CD4-positive, alpha-beta T cell treated with Interleukin-2 at 100 ng/mL for 4 hours (primary cell): ENCODE data around the gene EPHA10.
"Not testable (repeated sequence)": the region's sequence is repeated elsewhere in the genome, so short reads cannot be mapped to it uniquely, and the experiment has no call there.

ENCODE experiments used
- DNase-seq: peaks from one replicate; pipeline ENCODE4 v3.0.0-alpha.2; 2020; ENCODE audit warnings: low spot score

EPHA10 gene

DNA sequence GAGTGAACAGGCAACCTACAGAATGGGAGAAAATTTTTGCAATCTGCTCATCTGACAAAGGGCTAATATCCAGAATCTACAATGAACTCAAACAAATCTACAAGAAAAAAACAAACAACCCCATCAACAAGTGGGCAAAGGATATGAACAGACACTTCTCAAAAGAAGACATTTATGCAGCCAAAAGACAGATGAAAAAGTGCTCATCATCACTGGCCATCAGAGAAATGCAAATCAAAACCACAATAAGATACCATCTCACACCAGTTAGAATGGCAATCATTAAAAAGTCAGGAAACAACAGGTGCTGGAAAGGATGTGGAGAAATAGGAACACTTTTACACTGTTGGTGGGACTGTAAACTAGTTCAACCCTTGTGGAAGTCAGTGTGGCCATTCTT is 6.5 kb upstream of the EPHA10 start:
- DNase-seq = not testable (repeated sequence)

DNA sequence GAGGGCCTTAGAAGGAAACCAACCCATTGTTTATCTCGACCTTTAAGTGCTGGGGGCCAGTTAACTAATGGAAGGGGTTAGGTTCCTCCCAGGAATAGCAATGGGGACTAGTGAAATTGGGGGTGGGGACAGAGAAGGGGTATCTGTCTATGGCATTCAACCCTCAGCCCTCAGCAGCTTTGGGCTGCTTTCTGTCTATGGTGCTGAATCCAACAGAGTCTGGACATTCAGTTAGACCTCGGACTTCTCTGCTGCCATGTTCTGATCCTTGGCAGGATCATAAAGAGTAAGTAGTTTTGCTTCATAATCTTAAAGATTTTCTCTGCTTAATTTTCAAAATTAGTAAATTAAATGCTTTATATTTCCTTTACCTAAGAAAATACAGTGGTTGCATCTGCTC is 2.6 kb upstream of the EPHA10 start:
- DNase-seq = no peak

DNA sequence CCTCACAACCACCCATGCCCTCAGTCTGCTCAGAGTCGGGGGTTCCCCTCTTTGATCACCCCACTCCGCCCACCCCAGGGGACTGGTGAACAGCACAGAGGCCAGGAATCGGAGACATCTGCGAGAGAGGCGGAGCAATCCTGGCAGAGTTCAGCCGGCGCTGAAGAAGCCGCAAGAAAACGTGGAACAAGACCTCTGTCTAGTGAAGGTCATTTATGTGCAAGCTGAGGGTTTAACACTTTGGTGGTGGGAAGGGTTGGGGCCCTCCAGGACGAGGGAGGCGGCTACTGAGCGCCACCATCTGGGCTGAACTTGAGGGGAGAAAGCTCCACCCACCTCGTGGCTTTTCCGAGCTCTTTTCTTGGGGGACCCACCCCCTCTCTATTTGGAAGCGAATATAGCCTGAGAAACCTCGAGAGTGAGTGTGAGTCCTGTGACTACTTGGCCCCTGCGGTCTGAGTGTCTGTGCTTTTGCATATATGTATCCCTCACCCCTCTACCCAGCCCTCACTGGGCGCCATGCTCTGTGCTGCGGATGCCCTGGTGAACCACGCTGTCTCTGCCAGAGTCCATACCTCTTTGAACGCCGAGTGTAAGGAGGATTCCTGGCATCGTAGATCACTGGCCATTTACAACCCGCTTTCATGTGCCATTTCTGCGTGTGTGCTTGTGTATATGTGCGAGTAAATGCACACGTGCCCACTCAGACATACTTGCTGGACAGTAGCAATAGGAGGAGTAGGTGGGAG is 1.2 kb upstream of the EPHA10 start:
- no peak for DNase-seq

DNA sequence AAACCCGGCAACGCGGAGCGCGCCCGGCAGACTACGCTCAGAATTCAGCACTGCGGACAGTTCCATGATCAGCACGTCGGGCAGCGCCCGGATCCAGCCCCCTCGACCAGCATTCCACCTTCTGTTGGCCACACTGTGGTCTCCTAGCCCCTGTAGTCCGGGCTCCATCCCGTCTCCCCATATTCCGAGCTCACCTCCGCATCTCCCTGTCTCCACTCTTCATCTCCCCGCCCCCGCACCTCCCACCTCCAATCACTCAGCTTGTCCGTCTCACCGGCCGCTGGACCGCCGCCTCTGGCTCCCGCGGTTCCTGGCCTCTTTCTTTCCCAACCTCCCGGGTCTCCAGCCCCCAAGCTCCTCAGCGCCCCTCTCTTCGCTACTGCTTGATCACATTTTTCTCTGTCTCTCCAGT is 500 bp downstream of the EPHA10 start:
- DNase-seq = no peak

DNA sequence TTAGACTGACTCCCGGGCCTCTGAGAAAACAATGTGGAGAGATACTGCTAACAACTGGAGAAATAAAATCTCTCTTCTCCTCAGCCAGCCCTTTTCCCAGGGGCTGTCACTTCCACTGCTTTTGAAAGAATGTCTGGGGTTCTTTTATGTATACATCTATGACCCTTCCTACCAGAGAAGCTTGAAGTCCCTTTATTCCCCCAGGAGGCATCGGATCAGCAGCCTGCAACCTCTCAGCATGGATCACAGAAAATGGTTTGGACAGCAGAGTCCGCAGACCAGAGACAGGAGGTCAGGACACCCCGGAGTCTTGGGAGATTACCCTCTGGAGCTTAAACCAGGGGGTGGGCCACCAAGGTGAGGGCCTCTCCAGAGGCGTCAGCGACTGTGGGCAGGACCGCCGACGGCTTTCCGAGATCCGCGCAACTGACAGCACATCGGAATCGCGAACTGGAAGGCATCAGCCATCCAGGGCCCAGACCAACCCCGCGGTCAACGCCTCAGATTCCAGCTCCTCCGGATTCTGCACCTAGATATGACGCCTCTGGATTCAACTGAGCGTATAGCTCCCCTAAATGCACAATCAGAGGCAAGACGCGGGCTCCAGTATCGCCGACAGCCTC is 1.0 kb downstream of the EPHA10 start:
- no peak for DNase-seq

DNA sequence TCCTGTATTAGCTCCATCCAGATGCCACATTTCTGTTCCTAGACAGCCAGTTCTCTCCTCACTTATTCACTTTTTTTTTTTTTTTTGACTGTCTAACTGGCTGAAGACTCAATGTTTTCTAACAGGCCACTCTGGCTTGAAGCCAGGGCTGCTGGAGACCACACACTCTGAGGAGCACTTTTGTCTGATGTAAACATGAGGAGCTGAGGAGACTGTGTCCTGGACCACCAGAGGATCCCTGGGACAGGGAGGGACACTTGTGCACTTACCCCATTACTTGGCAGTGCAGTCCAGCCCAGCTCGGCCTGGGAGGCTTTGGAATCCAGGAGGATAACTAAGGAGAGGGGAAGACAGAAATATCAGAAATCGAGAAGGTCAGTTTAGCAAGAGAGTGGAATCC is 2.4 kb downstream of the EPHA10 start:
- no peak for DNase-seq

DNA sequence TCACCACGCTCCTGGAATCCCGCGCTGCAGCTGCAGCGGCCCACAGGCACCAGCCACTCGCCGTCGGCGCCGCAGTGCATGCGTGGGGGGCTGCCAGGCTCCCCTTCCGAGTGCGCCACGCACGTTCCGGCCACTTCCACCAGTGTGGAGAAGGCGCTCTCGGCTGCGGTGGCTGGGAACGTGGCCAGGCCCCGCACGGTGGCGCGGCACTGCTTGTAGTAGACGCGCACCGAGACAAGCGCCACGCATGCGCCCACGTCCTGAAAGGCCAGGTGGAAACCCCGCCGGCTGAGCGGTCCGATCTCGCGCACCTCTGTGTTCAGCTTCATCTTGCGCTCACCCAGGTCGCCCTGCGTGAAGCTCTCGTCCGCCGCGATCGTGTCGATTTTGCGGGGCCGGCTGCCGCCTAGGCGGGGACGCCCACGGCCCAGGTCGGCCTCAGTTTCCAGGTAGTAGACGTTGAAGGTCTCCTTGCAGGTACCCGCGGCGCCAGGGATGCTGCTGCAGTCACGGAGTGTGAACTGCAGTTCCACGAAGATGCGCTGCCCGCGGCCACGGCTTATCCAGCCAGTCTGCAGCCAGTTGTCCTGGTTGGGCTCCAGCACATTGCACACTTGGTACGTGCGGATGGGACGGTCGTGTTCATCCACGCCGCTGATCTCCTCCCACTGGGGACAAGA is 3.4 kb downstream of the EPHA10 start:
- DNase-seq = no peak

DNA sequence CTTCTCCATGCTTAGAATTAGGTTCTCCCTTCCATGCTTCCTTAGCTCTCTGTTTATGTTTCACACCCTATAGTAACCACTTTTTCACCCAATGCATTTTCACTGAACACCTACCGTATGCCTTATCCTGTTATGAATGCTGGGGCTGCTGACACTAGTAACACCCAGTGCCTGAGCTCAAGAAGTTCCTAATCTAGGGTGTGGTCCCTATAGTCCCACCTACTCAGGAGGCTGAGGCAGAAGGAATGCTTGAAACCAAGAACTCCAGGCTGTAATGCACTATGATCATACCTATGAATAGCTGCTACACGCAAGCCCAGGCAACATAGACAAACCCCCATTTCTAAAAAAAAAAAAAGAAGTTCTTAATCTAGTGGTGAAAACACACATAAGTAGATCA is 5.5 kb downstream of the EPHA10 start:
- DNase-seq = no peak

DNA sequence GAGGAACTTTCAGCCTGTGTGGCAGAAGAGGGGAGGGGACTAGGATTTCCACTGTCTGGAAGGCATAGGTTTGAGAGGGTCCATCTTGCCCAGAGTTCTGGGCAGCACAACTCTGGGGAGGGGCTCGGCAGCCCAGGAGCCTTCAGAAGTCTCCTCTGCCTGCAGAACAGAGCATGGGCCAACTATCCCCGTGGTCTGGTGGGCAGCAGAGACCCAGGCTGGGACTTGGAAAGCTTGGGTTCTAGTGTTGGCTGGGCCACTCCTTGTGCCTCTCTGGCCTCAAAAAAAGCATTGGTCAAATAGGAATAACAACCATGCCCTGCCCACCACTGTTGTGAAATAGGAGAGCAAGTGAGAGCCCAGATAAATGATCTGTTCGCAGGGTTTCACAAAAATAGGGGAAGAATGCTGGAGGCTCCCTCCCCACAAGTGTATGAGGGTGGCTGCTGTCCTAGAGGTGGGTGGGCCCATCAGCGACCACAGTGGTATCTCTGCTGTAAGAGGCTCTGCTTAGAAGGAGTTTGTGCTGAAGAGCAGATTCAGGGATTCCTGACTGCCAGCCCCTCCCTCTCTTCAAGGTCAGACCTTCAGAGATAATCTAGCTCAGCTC is 8.9 kb downstream of the EPHA10 start:
- no peak for DNase-seq

DNA sequence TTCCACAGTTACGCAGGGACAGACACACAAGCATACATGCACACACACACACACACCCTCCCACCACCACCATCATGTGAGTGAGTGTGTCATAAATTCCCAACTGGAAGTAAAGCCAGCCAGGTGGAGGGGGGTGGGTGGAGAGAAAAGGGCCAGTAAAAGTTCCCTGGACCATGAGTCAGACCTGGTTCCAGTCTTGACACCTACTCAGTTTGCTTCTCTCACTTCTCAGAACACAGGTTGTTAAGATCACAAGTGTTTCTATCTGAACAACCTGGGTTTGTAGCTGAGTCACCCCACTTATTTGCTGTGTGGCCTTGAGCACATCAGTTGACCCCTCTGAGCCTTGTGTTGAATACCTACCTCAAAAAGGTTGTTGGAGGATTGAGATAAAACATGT is 9.6 kb downstream of the EPHA10 start:
- DNase-seq = no peak

DNA sequence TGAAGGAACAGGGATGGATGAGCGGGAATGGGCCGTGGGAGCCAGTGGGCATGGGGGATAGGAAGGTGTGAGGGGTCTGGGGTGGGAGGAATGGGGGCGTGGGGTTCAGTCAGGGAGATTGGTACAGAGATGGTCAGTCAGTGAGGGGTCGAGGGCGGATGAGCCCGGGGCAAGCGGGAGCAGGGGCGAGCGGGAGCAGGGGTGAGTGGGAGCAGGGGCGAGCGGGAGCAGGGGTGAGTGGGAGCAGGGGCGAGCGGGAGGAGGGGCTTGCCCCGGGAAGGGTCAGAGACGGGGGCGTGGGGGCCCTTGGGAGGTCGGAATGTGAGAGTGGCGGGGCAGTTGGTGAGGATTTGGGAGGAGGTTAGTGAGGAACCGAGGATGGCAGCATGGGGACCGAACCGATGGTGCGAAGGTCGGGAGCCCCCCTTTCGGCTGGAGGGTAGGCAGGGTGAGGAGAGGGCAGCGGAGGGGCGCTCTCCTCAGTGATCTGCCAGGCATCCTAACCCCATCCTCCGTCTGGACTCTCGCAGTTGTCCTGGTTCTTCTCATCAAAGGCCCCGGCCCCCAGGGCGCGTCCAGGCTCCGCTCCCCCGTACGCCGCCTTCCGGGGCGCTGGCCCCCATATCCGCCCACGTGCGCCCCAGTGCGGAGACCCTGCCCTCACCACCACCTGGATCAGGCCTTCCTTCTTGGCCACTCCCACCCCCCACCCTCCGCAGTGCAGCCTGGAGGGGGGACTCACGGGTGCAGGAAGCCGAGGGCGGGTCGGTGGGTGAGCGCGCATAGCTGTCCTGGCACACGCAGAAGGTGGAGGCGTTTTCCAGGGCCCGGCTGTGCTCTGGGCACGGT is 11.2 kb downstream of the EPHA10 start:
- DNase-seq = no peak

DNA sequence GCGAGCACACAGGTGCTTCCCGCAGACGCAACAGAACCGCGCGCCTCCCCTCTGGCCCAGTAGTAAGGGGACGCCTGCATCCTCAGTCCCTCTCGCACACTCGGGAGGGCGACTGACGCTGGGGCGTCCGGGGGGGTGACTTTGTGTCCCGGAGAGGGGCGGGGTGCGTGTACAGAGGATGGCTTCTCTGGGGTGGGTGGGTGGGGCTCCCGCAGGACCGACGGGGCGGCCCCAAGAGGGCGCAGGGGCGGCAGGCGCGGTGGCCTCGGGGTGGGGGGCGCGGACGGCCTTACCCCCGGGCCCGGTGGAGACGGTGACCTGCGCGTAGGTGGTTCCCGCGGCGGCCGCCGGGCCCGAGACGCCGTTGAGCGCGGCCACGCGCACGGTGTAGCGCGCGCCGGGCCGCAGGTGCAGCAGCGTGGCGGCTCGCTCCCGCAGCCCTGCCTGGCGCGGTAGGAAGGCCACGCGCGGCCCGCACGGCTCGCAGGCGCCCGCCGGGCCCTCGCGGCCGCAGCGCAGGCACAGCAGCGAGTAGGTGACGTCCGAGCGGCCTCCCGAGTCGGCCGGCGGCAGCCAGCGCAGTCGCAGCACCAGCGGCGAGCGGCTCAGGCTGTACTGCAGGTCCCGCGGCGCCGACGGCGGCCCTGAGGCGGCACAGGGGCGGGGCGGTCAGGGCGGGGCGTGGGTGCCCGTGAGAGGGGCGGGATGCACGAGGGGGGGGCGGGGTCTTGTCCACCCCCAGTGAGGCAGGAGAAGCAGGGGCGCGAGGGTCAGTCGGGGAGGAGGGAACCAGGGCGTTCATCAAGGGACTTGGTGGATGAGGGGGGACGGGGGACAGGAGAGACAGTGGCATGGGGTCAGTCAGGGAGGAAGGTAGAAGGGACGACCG is 12.1 kb downstream of the EPHA10 start:
- DNase-seq = no peak

DNA sequence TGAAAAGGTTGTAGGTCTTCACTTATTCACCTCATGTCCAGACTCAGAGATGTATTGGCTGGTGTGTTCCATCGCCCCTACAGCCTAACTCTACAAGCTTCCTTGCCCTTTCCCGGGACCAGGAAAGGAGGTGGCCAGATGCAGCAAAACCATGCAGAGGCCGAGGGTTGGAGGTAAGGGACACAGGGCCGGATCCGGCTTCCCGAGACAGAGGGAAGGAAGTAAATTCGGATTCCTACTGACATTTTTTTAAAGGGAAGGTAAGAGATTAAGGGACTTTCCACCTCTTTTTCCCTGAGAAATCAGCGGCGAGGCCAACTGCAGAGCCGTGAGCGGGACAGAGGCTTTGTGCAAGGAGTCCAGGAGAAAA is 12.7 kb downstream of the EPHA10 start:
- DNase-seq = no peak

DNA sequence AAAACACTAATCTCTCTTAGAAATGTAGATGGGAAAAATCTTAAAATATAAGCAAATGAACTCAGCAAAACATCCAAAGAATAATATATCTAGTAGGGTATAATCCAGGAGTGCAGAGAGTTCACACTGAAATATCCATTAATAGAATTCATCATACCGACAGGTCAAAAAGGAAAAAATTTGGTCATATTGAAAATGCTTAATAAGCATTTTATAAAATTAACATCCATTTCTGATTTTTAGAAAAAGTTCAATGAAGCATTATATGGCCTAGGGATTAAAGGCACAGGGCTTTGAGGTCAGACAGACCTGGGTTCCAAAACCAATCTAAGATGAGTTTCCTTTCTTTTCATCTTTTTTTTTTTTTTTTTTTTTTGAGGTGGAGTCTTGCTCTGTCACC is 16.4 kb downstream of the EPHA10 start:
- DNase-seq = no peak

DNA sequence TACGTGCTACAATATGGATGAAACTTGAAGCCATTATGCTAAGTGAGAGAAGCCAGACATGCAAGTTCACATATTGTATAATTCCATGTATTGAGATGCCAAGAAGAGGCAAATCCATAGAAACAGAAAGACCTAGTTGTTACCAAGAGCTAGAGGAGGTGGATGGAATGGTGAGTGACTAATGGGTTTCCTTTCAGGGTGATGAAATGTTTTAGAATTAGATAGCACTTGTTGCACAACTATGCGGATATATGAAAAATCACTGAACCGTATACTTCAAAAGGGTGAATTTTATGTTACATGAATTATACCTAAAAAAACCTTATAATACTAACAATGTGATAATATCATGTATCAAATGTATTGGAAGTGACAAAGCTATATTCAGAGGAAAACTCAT is 18.1 kb downstream of the EPHA10 start:
- no peak for DNase-seq

DNA sequence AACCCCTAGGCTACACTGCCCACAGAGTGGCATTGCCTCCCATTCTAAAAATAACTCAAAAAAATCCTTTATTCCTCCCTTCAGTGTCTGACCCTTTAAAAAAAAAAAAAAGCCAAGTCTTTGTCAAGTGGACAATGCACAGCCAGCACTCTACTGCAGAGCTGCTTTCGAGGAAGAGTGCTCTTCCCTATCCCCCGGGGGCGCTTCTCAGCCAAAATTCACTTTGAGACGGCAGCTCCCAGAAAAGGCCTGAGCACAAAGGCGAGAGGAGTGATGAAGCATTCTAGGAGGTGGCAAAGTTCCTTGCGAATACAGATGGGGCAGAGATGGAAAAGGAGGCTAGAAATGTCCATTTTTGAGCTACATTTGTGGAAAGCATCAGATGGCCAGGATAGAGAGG is 23.3 kb downstream of the EPHA10 start:
- no peak for DNase-seq

DNA sequence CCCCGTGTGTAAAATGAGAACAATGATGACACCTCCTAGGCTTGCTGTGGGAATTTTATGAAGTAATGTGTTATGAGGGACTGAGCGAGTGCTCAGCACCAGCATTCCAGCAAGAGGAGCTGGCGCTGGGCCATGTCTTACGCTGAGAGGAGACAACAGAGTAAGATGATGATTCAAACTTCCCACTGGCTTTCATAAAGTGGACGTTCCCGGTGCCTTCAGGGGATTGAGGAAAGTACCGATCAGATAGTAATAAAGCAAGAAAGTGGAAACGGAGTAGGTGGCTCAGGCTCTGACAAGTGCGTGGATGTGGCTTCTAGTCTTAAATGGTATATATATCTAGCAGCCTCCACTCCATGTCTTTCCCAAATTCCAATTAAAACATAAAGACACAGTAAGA is 23.8 kb downstream of the EPHA10 start:
- DNase-seq = no peak

DNA sequence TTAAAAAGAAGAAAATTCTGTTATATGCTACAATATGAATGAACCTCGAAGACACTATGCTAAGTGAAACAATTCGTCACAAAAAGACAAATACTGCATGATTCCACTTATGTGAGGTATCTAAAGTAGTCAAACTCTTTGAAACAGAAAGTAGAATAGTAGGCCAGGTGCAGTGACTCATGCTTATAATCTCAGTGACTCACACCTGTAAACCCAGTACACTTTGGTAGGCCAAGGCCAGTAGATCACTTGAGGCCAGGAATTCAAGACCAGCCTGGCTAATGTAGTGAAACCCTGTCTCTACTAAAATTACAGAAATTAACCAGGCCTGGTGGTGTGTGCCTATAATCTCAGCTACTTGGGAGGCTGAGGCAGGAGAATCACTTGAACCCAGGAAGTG is 25.7 kb downstream of the EPHA10 start:
- DNase-seq = no peak

DNA sequence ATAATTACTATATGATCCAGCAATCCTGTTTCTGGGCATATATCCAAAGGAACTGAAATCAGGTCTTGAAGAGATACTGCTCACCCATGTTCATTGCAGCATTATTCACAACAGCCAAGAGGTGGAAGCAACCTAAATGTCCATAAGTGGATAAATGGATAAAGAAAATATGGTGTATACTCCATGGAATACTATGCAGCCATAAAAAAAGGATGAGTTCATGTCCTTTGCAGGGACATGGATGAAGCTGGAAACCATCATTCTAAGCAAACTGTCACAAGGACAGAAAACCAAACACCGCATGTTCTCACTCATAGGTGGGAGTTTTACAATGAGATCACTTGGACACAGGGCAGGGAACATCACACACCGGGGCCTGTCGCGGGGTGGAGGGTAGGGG is 26.3 kb downstream of the EPHA10 start:
- DNase-seq = not testable (repeated sequence)

DNA sequence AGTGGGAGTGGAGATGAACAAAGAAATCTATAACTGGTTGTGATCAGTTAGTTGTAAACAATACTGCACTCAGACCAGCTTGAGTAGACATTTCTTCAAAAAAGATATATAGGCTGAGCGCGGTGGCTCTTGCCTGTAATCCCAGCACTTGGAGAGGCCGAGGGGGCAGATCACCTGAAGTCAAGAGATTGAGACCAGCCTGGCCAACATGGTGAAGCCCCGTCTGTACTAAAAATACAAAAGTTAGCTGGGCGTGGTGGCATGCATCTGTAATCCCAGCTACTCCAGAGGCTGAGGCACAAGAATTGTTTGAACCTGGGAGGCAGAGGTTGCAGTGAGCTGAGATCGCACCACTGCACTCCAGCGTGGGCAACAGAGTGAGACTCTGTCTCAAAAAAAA is 26.9 kb downstream of the EPHA10 start:
- not testable (repeated sequence) for DNase-seq
